Activated B cell treated with CpG ODN at 0.5 μM for 24 hours (primary cell): ENCODE results near the gene FKBP7. TPM values are rescaled to one million over a fixed set of nuclear protein-coding genes. Genes with fewer than 3 reads are reported as not detected.

Experiments used
- ATAC-seq: fragments of 200-7000 bp; cut with Tn5 transposase; one replicate; pipeline ENCODE4 v1.10.0; 2021; ENCODE audit warnings: low read depth, mild to moderate bottlenecking, moderate library complexity
- CTCF ChIA-PET: fragments of 350-600 bp; sonication (Branson Sonifier 250); formaldehyde crosslinking; loops from one replicate; lab custom pipeline; 2021; ENCODE audit warnings: antibody characterized with exemption; lab: Charles Lee
- POLR2A ChIA-PET: fragments of 350-600 bp; sonication (Branson Sonifier 250); formaldehyde crosslinking; loops from one replicate; lab custom pipeline; 2021; ENCODE audit warnings: antibody characterized with exemption; lab: Charles Lee
- DNase-seq: peaks from one replicate; pipeline ENCODE4 v3.0.0; 2022
- H3K27ac Mint-ChIP-seq: one replicate; pipeline ENCODE4 v1.8.0; 2020; ENCODE audit warnings: mixed read lengths
- H3K27me3 Mint-ChIP-seq: one replicate; pipeline ENCODE4 v1.8.0; 2021; ENCODE audit warnings: mixed read lengths
- H3K36me3 Mint-ChIP-seq: one replicate; pipeline ENCODE4 v1.8.0; 2021; ENCODE audit warnings: low read depth, mixed read lengths
- H3K4me1 Mint-ChIP-seq: one replicate; pipeline ENCODE4 v1.8.0; 2021; ENCODE audit warnings: mixed read lengths
- H3K4me3 Mint-ChIP-seq: one replicate; pipeline ENCODE4 v1.8.0; 2020; ENCODE audit warnings: mild to moderate bottlenecking, mixed read lengths
- H3K9me3 Mint-ChIP-seq: one replicate; pipeline ENCODE4 v1.8.0; 2020; ENCODE audit warnings: mixed read lengths
- intact Hi-C: fragments of 100-400 bp; cut with micrococcal nuclease; formaldehyde crosslinking; loops from one replicate; pipeline ENCODE4 v1.15.1; 2024
- total RNA-seq: library from RNA; stranded (reverse); gene quantifications from 2 replicates; pipeline ENCODE4 v1.2.3, GENCODE V29; 2022
- TF ChIP-seq, protein P1 (sequence below): fragments of 200-600 bp; IDR thresholded peaks from one replicate; pipeline ENCODE4 v1.8.0; 2022; ENCODE audit warnings: antibody characterized with exemption, mild to moderate bottlenecking

The FKBP7 gene
- total RNA-seq, 1 donor from 2014 or later, result 0.64 TPM

DNA sequence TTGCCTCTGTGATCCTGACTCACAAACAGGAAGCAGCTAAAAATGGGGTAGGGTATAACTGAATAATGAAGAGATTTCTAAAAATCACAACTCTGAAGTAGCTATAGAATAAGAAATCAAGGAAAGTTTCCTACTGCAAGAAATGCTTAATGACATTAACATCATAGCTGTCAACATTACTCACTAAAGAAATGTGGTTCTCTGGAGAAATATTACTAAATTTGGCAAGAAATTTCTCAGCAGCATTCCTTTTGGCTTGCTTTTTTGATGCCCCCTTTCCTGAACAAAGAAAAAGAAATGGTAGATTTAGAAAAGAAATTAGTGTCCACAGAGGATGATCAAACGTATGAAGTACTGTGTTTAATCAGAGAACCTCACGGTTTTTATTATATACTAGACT, 37.0 kb downstream of the FKBP7 start:
- ChIA-PET CTCF (no interaction called here), POLR2A (interaction anchor here (0.6 kb wide), 1 partner anchor 8 kb away, joined by 3 read pairs; no protein-coding TSS in a partner anchor)
- Mint-ChIP-seq H3K4me1 (no peaks in the 10 kb centered on the region), H3K4me3 (no peak overlapping the region), H3K27me3 (no peaks in the 10 kb centered on the region), H3K27ac (no peak overlapping the region), H3K9me3 (no peaks in the 10 kb centered on the region), H3K36me3 (peaks cover 73% of the 10 kb centered on the region)
- ATAC-seq, result no peak
- intact Hi-C loops, result no loop called here
- DNase-seq, result no peak
- TF ChIP-seq, protein P1, sequence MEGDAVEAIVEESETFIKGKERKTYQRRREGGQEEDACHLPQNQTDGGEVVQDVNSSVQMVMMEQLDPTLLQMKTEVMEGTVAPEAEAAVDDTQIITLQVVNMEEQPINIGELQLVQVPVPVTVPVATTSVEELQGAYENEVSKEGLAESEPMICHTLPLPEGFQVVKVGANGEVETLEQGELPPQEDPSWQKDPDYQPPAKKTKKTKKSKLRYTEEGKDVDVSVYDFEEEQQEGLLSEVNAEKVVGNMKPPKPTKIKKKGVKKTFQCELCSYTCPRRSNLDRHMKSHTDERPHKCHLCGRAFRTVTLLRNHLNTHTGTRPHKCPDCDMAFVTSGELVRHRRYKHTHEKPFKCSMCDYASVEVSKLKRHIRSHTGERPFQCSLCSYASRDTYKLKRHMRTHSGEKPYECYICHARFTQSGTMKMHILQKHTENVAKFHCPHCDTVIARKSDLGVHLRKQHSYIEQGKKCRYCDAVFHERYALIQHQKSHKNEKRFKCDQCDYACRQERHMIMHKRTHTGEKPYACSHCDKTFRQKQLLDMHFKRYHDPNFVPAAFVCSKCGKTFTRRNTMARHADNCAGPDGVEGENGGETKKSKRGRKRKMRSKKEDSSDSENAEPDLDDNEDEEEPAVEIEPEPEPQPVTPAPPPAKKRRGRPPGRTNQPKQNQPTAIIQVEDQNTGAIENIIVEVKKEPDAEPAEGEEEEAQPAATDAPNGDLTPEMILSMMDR, result no peak

DNA sequence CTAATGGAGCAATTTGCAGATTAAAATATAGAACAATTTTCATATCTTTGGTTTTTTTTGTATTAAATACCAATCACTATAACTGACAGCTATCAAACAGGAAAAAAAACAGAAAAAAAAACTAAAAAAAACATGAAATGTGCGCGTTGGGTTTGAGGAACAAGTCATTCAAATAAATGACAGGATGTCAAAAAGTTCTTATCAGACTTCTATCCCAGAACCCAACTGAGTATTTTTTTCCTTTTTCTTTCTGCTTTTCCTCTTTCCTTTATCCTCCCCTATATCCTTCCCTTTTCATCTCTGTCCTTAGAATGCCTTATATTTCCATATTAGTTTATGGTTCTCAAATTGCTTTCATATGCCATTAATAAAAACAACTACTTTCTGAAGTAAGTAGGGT, 41.7 kb downstream of the FKBP7 start:
- no peak overlapping the region for H3K27ac Mint-ChIP-seq
- H3K4me1 Mint-ChIP-seq, result no peaks in the 10 kb centered on the region
- TF ChIP-seq, protein P1, result no peak
- intact Hi-C loops, result no loop called here
- H3K27me3 Mint-ChIP-seq, result no peaks in the 10 kb centered on the region
- H3K9me3 Mint-ChIP-seq, result no peaks in the 10 kb centered on the region
- H3K36me3 Mint-ChIP-seq, result peaks cover 78% of the 10 kb centered on the region
- no peak overlapping the region for H3K4me3 Mint-ChIP-seq
- ATAC-seq (no peak), DNase-seq (no peak)
- ChIA-PET CTCF (no interaction called here), POLR2A (interaction anchor here (1.9 kb wide), 1 partner anchor 14 kb away, joined by 6 read pairs; the partner anchor contains the start of genes PJVK and PRKRA)

DNA sequence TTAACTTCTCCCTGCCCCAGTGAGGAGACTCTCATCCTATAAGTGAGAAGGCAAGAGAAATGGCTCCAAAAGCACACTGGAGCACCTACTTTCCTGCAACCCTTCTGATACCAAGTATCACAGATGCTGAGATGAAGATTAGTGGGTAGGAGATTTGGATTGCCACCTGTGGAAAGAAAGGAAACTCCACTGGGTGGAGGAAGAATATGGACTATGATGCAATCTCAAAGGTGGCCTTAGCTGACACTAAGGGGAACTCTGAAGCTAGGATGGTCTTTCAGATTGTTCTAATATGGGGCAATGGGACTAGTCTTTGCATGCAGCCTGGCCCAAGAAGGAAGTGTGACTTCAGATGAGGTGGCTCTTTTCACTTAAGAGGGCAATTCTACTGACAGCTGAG, 49.1 kb downstream of the FKBP7 start:
- Mint-ChIP-seq H3K4me3 (no peak overlapping the region), H3K36me3 (peaks cover 71% of the 10 kb centered on the region), H3K27ac (no peak overlapping the region), H3K9me3 (peaks cover 22% of the 10 kb centered on the region), H3K4me1 (no peaks in the 10 kb centered on the region), H3K27me3 (no peaks in the 10 kb centered on the region)
- TF ChIP-seq, protein P1, result no peak
- ChIA-PET POLR2A (no interaction called here), CTCF (no interaction called here)
- intact Hi-C loops, result no loop called here
- ATAC-seq (no peak), DNase-seq (no peak)

- no peak overlapping the region for H3K27ac Mint-ChIP-seq
These were observed 50.0 kb downstream of the FKBP7 start for GRCh38 chr2:178428396-178428806.

DNA sequence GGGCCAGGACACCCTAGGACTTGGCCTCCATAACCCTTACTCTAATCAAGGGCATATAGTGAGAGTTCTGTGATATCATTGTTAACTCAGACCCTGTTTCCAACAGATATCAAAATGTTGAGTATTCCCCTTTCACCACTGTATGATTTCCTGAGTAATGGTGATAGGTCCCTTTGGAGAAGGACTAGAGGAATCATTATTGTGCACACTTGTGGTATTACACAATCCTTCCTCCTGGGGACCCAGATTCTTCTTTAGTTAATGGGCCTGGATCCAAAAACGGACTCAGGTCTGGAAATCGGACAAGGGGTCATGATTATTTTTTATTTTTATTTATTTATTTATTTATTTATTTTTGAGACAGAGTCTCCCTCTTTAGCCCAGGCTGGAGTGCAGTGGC, 50.9 kb downstream of the FKBP7 start:
- peaks cover 55% of the 10 kb centered on the region for H3K36me3 Mint-ChIP-seq
- POLR2A ChIA-PET, result no interaction called here
- peaks cover 22% of the 10 kb centered on the region for H3K9me3 Mint-ChIP-seq
- DNase-seq (no peak), ATAC-seq (no peak)
- no peaks in the 10 kb centered on the region for H3K4me1 Mint-ChIP-seq
- TF ChIP-seq, protein P1, result no peak
- H3K4me3 Mint-ChIP-seq, result no peak overlapping the region
- CTCF ChIA-PET, result no interaction called here
- intact Hi-C loops, result no loop called here
- H3K27ac Mint-ChIP-seq, result no peak overlapping the region
- no peaks in the 10 kb centered on the region for H3K27me3 Mint-ChIP-seq

More at GRCh38 chr2:178428396-178428806, 50.0 kb downstream of the FKBP7 start:
- TF ChIP-seq, protein P1, result no peak
- POLR2A ChIA-PET, result no interaction called here
- intact Hi-C loops, result no loop called here
- DNase-seq (no peak), ATAC-seq (no peak)
- H3K27me3 Mint-ChIP-seq, result no peaks in the 10 kb centered on the region
- H3K4me3 Mint-ChIP-seq, result no peak overlapping the region
- H3K36me3 Mint-ChIP-seq, result peaks cover 64% of the 10 kb centered on the region
- peaks cover 22% of the 10 kb centered on the region for H3K9me3 Mint-ChIP-seq
- H3K4me1 Mint-ChIP-seq, result no peaks in the 10 kb centered on the region
- CTCF ChIA-PET, result no interaction called here
